ENCODE measurements around the gene MEGF6.

MEGF6 gene

GRCh38 chr1:3529099-3529729, 82.1 kb downstream of the MEGF6 start:
- FAIRE-seq (no peak), DNase-seq (ENCODE audit: extremely low spot score, insufficient read length, low read depth) (no peak)

- FAIRE-seq, result no peak
- no peak for DNase-seq (ENCODE audit: extremely low spot score, insufficient read length, low read depth)
Measured at GRCh38 chr1:3527774-3528173, 83.5 kb downstream of the MEGF6 start.

- no peak for DNase-seq (ENCODE audit: extremely low spot score, insufficient read length, low read depth)
- FAIRE-seq, result no peak
Measured at GRCh38 chr1:3525551-3526482, 85.5 kb downstream of the MEGF6 start.

GRCh38 chr1:3524556-3525203, 86.6 kb downstream of the MEGF6 start:
- DNase-seq (ENCODE audit: extremely low spot score, insufficient read length, low read depth) (no peak), FAIRE-seq (no peak)

GRCh38 chr1:3523980-3524379, 87.3 kb downstream of the MEGF6 start:
- no peak for DNase-seq (ENCODE audit: extremely low spot score, insufficient read length, low read depth)
- FAIRE-seq, result no peak

- DNase-seq (ENCODE audit: extremely low spot score, insufficient read length, low read depth) (no peak), FAIRE-seq (no peak)
Measured at GRCh38 chr1:3522564-3523265, 88.6 kb downstream of the MEGF6 start.

GRCh38 chr1:3522112-3522511, 89.2 kb downstream of the MEGF6 start:
- FAIRE-seq, result no peak
- DNase-seq (ENCODE audit: extremely low spot score, insufficient read length, low read depth), result no peak

- DNase-seq (ENCODE audit: extremely low spot score, insufficient read length, low read depth) (no peak), FAIRE-seq (no peak)
Measured at GRCh38 chr1:3521426-3521825, 89.9 kb downstream of the MEGF6 start.

- no peak for FAIRE-seq
- DNase-seq (ENCODE audit: extremely low spot score, insufficient read length, low read depth), result no peak
Measured at GRCh38 chr1:3520419-3521378, 90.6 kb downstream of the MEGF6 start.

- FAIRE-seq (no peak), DNase-seq (ENCODE audit: extremely low spot score, insufficient read length, low read depth) (no peak)
Measured at GRCh38 chr1:3519301-3519885, 91.9 kb downstream of the MEGF6 start.

- no peak for FAIRE-seq
- no peak for DNase-seq (ENCODE audit: extremely low spot score, insufficient read length, low read depth)
Measured at GRCh38 chr1:3518756-3519155, 92.6 kb downstream of the MEGF6 start.

GRCh38 chr1:3518256-3518655, 93.1 kb downstream of the MEGF6 start:
- DNase-seq (ENCODE audit: extremely low spot score, insufficient read length, low read depth), result no peak
- FAIRE-seq, result no peak

- no peak for FAIRE-seq
- DNase-seq (ENCODE audit: extremely low spot score, insufficient read length, low read depth), result no peak
Measured at GRCh38 chr1:3516911-3517675, 94.2 kb downstream of the MEGF6 start.

- no peak for DNase-seq (ENCODE audit: extremely low spot score, insufficient read length, low read depth)
- no peak for FAIRE-seq
Measured at GRCh38 chr1:3516481-3516869, 94.8 kb downstream of the MEGF6 start.

- no peak for FAIRE-seq
- no peak for DNase-seq (ENCODE audit: extremely low spot score, insufficient read length, low read depth)
Measured at GRCh38 chr1:3515774-3516480, 95.4 kb downstream of the MEGF6 start.

- FAIRE-seq, result no peak
- no peak for DNase-seq (ENCODE audit: extremely low spot score, insufficient read length, low read depth)
Measured at GRCh38 chr1:3515272-3515671, 96.0 kb downstream of the MEGF6 start.

- FAIRE-seq, result no peak
Measured at GRCh38 chr1:3514404-3514803, 96.9 kb downstream of the MEGF6 start.

GRCh38 chr1:3511856-3512255, 99.5 kb downstream of the MEGF6 start:
- DNase-seq (ENCODE audit: extremely low spot score, insufficient read length, low read depth) (no peak), FAIRE-seq (no peak)

More at GRCh38 chr1:3514404-3514803, 96.9 kb downstream of the MEGF6 start:
- DNase-seq (ENCODE audit: extremely low spot score, insufficient read length, low read depth), result no peak

All from GM18507 (cell line).